A549 (cell line): ENCODE data around the gene GRIA3.

Experiments used
- JUNB ChIP-seq: fragments of >200 bp; sonication (Bioruptor Twin); formaldehyde crosslinking; IDR thresholded peaks from 2 replicates; pipeline ENCODE4 v1.6.1; 2016
- KDM1A ChIP-seq: fragments of 200-600 bp; sonication (generic); IDR thresholded peaks from 2 replicates; pipeline ENCODE4 v1.6.1; 2016; ENCODE audit warnings: low read depth, mild to moderate bottlenecking
- TF ChIP-seq, protein P1 (sequence below): fragments of >200 bp; sonication (Bioruptor Twin); formaldehyde crosslinking; IDR thresholded peaks from 3 replicates; pipeline ENCODE4 v1.5.1; 2016

DNA sequence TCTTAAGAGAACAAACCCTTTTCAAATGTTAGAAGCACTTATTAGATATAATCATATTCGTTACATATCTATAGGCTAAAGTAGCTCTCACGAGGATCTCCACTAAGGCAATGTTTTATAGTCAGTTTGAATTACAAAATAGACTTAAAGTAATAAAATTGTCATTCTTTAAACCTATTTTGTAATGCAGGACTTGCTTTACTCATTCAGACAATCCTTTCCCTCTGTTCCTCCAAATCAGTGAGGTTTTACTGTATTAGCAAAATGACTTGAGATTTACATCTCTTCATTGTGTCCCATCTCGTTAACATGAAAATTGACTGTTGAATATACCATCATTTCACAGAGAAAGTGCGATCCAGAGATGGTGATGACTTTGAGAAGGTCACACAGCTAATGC is 284.4 kb downstream of the GRIA3 start:
- no peak for TF ChIP-seq JUNB
- no peak for TF ChIP-seq KDM1A
- TF ChIP-seq, protein P1, sequence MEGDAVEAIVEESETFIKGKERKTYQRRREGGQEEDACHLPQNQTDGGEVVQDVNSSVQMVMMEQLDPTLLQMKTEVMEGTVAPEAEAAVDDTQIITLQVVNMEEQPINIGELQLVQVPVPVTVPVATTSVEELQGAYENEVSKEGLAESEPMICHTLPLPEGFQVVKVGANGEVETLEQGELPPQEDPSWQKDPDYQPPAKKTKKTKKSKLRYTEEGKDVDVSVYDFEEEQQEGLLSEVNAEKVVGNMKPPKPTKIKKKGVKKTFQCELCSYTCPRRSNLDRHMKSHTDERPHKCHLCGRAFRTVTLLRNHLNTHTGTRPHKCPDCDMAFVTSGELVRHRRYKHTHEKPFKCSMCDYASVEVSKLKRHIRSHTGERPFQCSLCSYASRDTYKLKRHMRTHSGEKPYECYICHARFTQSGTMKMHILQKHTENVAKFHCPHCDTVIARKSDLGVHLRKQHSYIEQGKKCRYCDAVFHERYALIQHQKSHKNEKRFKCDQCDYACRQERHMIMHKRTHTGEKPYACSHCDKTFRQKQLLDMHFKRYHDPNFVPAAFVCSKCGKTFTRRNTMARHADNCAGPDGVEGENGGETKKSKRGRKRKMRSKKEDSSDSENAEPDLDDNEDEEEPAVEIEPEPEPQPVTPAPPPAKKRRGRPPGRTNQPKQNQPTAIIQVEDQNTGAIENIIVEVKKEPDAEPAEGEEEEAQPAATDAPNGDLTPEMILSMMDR = no peak
